ENCODE measurements around the gene ETNPPL.

ETNPPL gene

GRCh38 chr4:108762559-108763225 is at the start of gene ETNPPL:
Gene ETNPPL (minus strand): TSS chr4:108763053. CDS start chr4:108762898, 155 bp downstream.
- in situ Hi-C loops (cut with HindIII; ENCODE audit: low pct_unique_long_range_greater_than_20kb, low sequenced_read_pairs), result no loop called here
- no peak for TF ChIP-seq JUND (IDR thresholded peaks at IDR 0.05; ENCODE audit: low read depth)
- peak; percentile 11 to 26 for DNase-seq (ENCODE audit: low read depth in 1 of 2, low spot score in 1 of 2)

- DNase-seq (ENCODE audit: low read depth in 1 of 2, low spot score in 1 of 2), result no peak
- in situ Hi-C loops (cut with HindIII; ENCODE audit: low pct_unique_long_range_greater_than_20kb, low sequenced_read_pairs), result no loop called here
- no peak for TF ChIP-seq JUND (IDR thresholded peaks at IDR 0.05; ENCODE audit: low read depth)
Observed at GRCh38 chr4:108811486-108811885, 48.6 kb upstream of the ETNPPL start.

GRCh38 chr4:108810087-108810486 is 47.2 kb upstream of the ETNPPL start:
- DNase-seq (ENCODE audit: low read depth in 1 of 2, low spot score in 1 of 2), result no peak
- in situ Hi-C loops (cut with HindIII; ENCODE audit: low pct_unique_long_range_greater_than_20kb, low sequenced_read_pairs), result no loop called here
- no peak for TF ChIP-seq JUND (IDR thresholded peaks at IDR 0.05; ENCODE audit: low read depth)

- no peak for TF ChIP-seq JUND (IDR thresholded peaks at IDR 0.05; ENCODE audit: low read depth)
- peak in 1 of 2 experiments; percentile 7 for DNase-seq (ENCODE audit: low read depth in 1 of 2, low spot score in 1 of 2)
- in situ Hi-C loops (cut with HindIII; ENCODE audit: low pct_unique_long_range_greater_than_20kb, low sequenced_read_pairs), result no loop called here
Observed at GRCh38 chr4:108804648-108805273, 41.9 kb upstream of the ETNPPL start.

- DNase-seq (ENCODE audit: low read depth in 1 of 2, low spot score in 1 of 2), result no peak
- no peak for TF ChIP-seq JUND (IDR thresholded peaks at IDR 0.05; ENCODE audit: low read depth)
- in situ Hi-C loops (cut with HindIII; ENCODE audit: low pct_unique_long_range_greater_than_20kb, low sequenced_read_pairs), result no loop called here
Observed at GRCh38 chr4:108799306-108799705, 36.5 kb upstream of the ETNPPL start.

- TF ChIP-seq JUND (IDR thresholded peaks at IDR 0.05; ENCODE audit: low read depth), result no peak
- DNase-seq (ENCODE audit: low read depth in 1 of 2, low spot score in 1 of 2), result no peak
- in situ Hi-C loops (cut with HindIII; ENCODE audit: low pct_unique_long_range_greater_than_20kb, low sequenced_read_pairs), result no loop called here
Observed at GRCh38 chr4:108796173-108796572, 33.3 kb upstream of the ETNPPL start.

- no peak for DNase-seq (ENCODE audit: low read depth in 1 of 2, low spot score in 1 of 2)
- no peak for TF ChIP-seq JUND (IDR thresholded peaks at IDR 0.05; ENCODE audit: low read depth)
- in situ Hi-C loops (cut with HindIII; ENCODE audit: low pct_unique_long_range_greater_than_20kb, low sequenced_read_pairs), result no loop called here
Observed at GRCh38 chr4:108795733-108796132, 32.9 kb upstream of the ETNPPL start.

GRCh38 chr4:108794136-108794535 is 31.3 kb upstream of the ETNPPL start:
- in situ Hi-C loops (cut with HindIII; ENCODE audit: low pct_unique_long_range_greater_than_20kb, low sequenced_read_pairs), result no loop called here
- no peak for DNase-seq (ENCODE audit: low read depth in 1 of 2, low spot score in 1 of 2)
- TF ChIP-seq JUND (IDR thresholded peaks at IDR 0.05; ENCODE audit: low read depth), result no peak

- TF ChIP-seq JUND (IDR thresholded peaks at IDR 0.05; ENCODE audit: low read depth), result no peak
- no peak for DNase-seq (ENCODE audit: low read depth in 1 of 2, low spot score in 1 of 2)
- in situ Hi-C loops (cut with HindIII; ENCODE audit: low pct_unique_long_range_greater_than_20kb, low sequenced_read_pairs), result no loop called here
Observed at GRCh38 chr4:108793415-108793814, 30.6 kb upstream of the ETNPPL start.

- in situ Hi-C loops (cut with HindIII; ENCODE audit: low pct_unique_long_range_greater_than_20kb, low sequenced_read_pairs), result no loop called here
- no peak for DNase-seq (ENCODE audit: low read depth in 1 of 2, low spot score in 1 of 2)
- TF ChIP-seq JUND (IDR thresholded peaks at IDR 0.05; ENCODE audit: low read depth), result no peak
Observed at GRCh38 chr4:108788731-108789130, 25.9 kb upstream of the ETNPPL start.

GRCh38 chr4:108787724-108788123 is 24.9 kb upstream of the ETNPPL start:
- no peak for DNase-seq (ENCODE audit: low read depth in 1 of 2, low spot score in 1 of 2)
- in situ Hi-C loops (cut with HindIII; ENCODE audit: low pct_unique_long_range_greater_than_20kb, low sequenced_read_pairs), result no loop called here

GRCh38 chr4:108787106-108787505 is 24.3 kb upstream of the ETNPPL start:
- no peak for DNase-seq (ENCODE audit: low read depth in 1 of 2, low spot score in 1 of 2)
- in situ Hi-C loops (cut with HindIII; ENCODE audit: low pct_unique_long_range_greater_than_20kb, low sequenced_read_pairs), result no loop called here
- TF ChIP-seq JUND (IDR thresholded peaks at IDR 0.05; ENCODE audit: low read depth), result no peak

More at GRCh38 chr4:108787724-108788123, 24.9 kb upstream of the ETNPPL start:
- no peak for TF ChIP-seq JUND (IDR thresholded peaks at IDR 0.05; ENCODE audit: low read depth)

GRCh38 chr4:108786351-108786750 is 23.5 kb upstream of the ETNPPL start:
- TF ChIP-seq JUND (IDR thresholded peaks at IDR 0.05; ENCODE audit: low read depth), result no peak
- in situ Hi-C loops (cut with HindIII; ENCODE audit: low pct_unique_long_range_greater_than_20kb, low sequenced_read_pairs), result no loop called here
- DNase-seq (ENCODE audit: low read depth in 1 of 2, low spot score in 1 of 2), result no peak

Data from T47D (cell line).